ENCODE measurements around the gene FAM241B. TPM values are rescaled to one million over a fixed set of nuclear protein-coding genes. Genes with fewer than 3 reads are reported as not detected.

FAM241B gene
- total RNA-seq, 1 experiment from 2014 or later = 0.16 TPM

DNA sequence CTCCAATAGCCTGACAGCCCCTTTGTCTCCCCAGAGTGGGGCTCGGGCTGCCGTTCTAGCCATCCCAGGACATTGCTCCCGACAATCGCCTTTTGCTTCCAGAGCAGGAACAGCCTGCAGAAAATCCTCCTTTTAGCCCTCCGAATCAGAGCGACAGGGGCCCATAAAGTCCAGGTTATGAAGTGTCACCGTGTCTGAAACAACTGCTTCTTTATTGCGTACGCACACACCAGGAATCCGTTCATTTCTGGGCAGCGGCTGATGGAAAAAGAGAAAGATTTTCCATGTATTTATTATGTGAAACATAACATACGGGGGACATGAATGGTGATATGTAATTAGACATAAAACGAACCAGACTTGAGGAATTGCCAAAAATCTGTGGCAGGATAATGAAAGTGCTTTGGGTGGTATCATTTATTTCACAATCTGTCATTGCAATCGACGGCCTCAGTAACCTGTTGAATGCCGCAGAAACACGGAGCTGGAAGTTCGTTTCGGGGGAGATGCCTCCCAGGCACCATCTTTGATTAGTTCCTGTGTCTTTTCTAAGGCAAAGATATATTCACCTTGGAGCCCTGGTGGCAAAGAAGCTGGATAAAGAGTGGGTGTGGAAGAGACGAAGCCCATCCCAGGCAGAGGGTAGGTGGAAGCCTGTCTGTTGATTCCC, 48.1 kb downstream of the FAM241B start:
- Histone ChIP-seq H3K27me3 (replicated peaks) (peaks cover 47% of the 10 kb centered on the region), H3K4me3 (no peak overlapping the region), H3K9me3 (replicated peaks) (no peaks in the 10 kb centered on the region)

DNA sequence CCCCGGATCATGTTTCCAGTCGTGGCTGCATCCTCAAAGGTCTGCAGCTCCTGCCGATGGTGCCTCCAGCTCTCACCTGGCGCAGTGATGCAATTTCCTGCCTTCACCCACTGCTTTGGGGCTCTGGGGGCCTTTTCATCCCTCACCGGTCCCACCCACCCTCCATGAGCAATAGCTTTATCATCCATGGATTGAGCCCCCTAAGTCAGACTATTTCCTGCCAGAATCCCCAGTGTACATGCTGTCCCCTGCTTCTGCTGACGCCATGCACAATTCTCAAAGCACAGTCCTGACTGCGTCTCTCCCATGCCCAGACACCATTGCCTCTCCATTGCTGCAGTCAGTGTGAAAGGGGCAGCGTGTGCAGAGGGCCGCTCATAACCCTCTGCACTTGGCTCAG, 49.7 kb downstream of the FAM241B start:
- Histone ChIP-seq H3K4me3 (no peak overlapping the region), H3K36me3 (no peaks in the 10 kb centered on the region), H3K27me3 (replicated peaks) (peaks cover 37% of the 10 kb centered on the region), H3K4me1 (replicated peaks) (no peaks in the 10 kb centered on the region), H3K9me3 (replicated peaks) (no peaks in the 10 kb centered on the region), H3K27ac (no peak overlapping the region)
- no peak for DNase-seq (ENCODE audit: low read depth in 1 of 2, low spot score in 2 of 2)

More for the DNA sequence above, 48.1 kb downstream of the FAM241B start:
- no peaks in the 10 kb centered on the region for H3K36me3 ChIP-seq
- DNase-seq (ENCODE audit: low read depth in 1 of 2, low spot score in 2 of 2) = no peak
- H3K27ac ChIP-seq = no peak overlapping the region
- no peaks in the 10 kb centered on the region for H3K4me1 ChIP-seq (replicated peaks)

DNA sequence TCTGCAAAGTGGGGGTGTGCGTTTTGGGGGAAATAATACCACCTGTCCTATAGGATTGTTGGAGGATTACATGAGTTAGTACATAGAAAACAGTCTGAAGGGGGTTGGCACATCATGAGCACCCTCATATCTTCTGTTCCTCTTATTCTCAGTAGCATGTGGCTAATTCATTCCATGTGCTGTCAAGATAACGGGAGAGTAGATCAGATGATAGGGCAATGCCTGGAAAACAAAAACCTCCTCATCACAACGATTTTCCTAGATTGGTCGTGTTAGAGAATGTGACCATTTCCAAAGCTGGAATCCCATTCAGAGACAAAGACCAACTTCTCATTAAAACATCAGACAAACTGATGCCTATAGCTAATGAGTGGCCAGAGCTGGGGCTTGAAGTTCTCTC, 50.6 kb downstream of the FAM241B start:
- H3K27me3 ChIP-seq (replicated peaks) = peaks cover 36% of the 10 kb centered on the region

DNA sequence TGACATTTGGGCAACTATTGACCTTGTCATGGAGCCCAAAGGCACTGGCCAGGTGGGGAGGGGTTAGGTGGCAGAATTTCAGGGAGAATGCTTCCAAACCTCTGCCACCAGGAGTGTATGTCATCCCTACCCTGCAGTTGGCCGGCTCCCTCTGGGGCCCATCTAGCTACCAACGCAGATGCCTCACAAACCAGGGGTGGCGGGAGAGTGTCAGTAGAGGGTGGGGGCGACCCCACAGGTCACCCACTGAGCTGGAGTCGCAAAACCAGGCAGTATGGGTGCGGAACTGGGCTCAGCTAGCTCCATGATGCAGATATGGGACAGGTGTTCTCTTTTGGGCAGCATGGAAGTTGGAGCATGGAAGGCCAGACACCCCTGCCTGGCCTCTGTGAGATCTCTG, 51.4 kb downstream of the FAM241B start:
- Histone ChIP-seq H3K27me3 (replicated peaks) (peaks cover 36% of the 10 kb centered on the region), H3K4me3 (no peak overlapping the region), H3K36me3 (no peaks in the 10 kb centered on the region), H3K9me3 (replicated peaks) (no peaks in the 10 kb centered on the region), H3K4me1 (replicated peaks) (no peaks in the 10 kb centered on the region), H3K27ac (no peak overlapping the region)
- DNase-seq (ENCODE audit: low read depth in 1 of 2, low spot score in 2 of 2) = no peak

More for the DNA sequence above, 50.6 kb downstream of the FAM241B start:
- Histone ChIP-seq H3K27ac (no peak overlapping the region), H3K9me3 (replicated peaks) (no peaks in the 10 kb centered on the region), H3K36me3 (no peaks in the 10 kb centered on the region), H3K4me1 (replicated peaks) (no peaks in the 10 kb centered on the region), H3K4me3 (no peak overlapping the region)
- no peak for DNase-seq (ENCODE audit: low read depth in 1 of 2, low spot score in 2 of 2)

DNA sequence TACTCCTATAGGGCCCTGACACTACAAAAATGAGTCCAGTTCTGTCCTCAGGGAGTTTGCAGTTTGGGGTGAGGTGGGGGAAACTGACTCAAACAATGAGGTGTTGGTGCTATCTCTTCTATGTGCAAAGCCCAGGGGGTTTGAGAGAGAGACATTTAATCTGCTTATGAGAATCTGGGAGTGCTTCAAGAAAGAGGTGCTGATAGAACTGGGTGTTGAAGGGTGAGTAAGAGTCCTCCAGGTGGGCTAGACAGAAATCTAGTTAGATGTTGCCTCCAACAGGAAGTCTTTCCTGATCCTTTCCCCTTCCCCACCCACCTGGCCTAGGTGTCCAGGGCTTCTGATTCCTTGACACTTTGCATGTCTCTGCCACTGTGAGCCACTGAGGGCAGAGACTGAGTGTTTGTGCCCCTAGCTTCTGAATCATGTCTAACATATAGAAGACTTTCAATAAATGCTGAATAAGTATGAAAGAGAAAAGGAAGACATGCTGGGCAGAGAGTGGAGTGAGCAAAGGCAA, 53.0 kb downstream of the FAM241B start:
- peaks cover 32% of the 10 kb centered on the region for H3K27me3 ChIP-seq (replicated peaks)
- H3K36me3 ChIP-seq = no peaks in the 10 kb centered on the region
- no peak overlapping the region for H3K27ac ChIP-seq
- no peak overlapping the region for H3K4me3 ChIP-seq
- DNase-seq (ENCODE audit: low read depth in 1 of 2, low spot score in 2 of 2) = no peak
- H3K9me3 ChIP-seq (replicated peaks) = no peaks in the 10 kb centered on the region
- no peaks in the 10 kb centered on the region for H3K4me1 ChIP-seq (replicated peaks)

Other genes starting within 250 kb of the FAM241B start
- gene TACR2, start 213.3 kb upstream of the FAM241B start, total RNA-seq (2014; rRNA removed; shearing (Covaris generic)) = not detected in 2 replicates
- 6.3 and 7.8 TPM in 2 replicates for gene TSPAN15, start 178.8 kb upstream of the FAM241B start, total RNA-seq (2014; rRNA removed; shearing (Covaris generic))
- gene NEUROG3, start 56.8 kb upstream of the FAM241B start, total RNA-seq (2014; rRNA removed; shearing (Covaris generic)) = not detected in 2 replicates
- gene COL13A1, start 171.7 kb downstream of the FAM241B start, total RNA-seq (2014; rRNA removed; shearing (Covaris generic)) = 74.8 and 95.4 TPM in 2 replicates